ENCODE data around the gene DIP2A. TPM values are rescaled to one million over a fixed set of nuclear protein-coding genes. Genes with fewer than 3 reads are reported as not detected.
"Not testable (repeated sequence)": the region's sequence is repeated elsewhere in the genome, so short reads cannot be mapped to it uniquely, and the experiment has no call there.

Gene DIP2A
- total RNA-seq, 2 donors from 2014 or later: 39.4 to 71.6 TPM

- ATAC-seq: no peak
- H3K36me3 Mint-ChIP-seq: peaks cover 28% of the 10 kb centered on the region
- no peaks in the 10 kb centered on the region for H3K27me3 Mint-ChIP-seq
Observed at GRCh38 chr21:46572850-46573249, 114.2 kb downstream of the DIP2A start.

GRCh38 chr21:46577786-46578185 lies 119.1 kb downstream of the DIP2A start:
- DNase-seq (ENCODE audit: low spot score); H3K27ac Mint-ChIP-seq; H3K4me3 Mint-ChIP-seq; H3K4me1 Mint-ChIP-seq (ENCODE audit: low read depth in 2 of 2); H3K27me3 Mint-ChIP-seq; ATAC-seq: not testable (repeated sequence)
- H3K36me3 Mint-ChIP-seq: peaks cover 35% of the 10 kb centered on the region
- H3K9me3 Mint-ChIP-seq: peaks cover 15% of the 10 kb centered on the region

More at GRCh38 chr21:46572850-46573249, 114.2 kb downstream of the DIP2A start:
- no peak for DNase-seq (ENCODE audit: low spot score)
- Mint-ChIP-seq H3K4me1 (ENCODE audit: low read depth in 2 of 2) (peaks cover 5 to 10% of the 10 kb centered on the region in 2 donors), H3K9me3 (no peaks in the 10 kb centered on the region), H3K4me3 (no peak overlapping the region), H3K27ac (no peak overlapping the region)

GRCh38 chr21:46579394-46579793 lies 120.7 kb downstream of the DIP2A start:
- peaks cover 38% of the 10 kb centered on the region for H3K36me3 Mint-ChIP-seq
- not testable (repeated sequence) for H3K4me1 Mint-ChIP-seq (ENCODE audit: low read depth in 2 of 2); H3K27ac Mint-ChIP-seq; ATAC-seq; H3K27me3 Mint-ChIP-seq; H3K4me3 Mint-ChIP-seq; DNase-seq (ENCODE audit: low spot score)
- peaks cover 15% of the 10 kb centered on the region for H3K9me3 Mint-ChIP-seq

GRCh38 chr21:46581780-46582307 lies 123.2 kb downstream of the DIP2A start:
- H3K9me3 Mint-ChIP-seq: peaks cover 24% of the 10 kb centered on the region
- H3K27ac Mint-ChIP-seq: no peak overlapping the region
- no peak overlapping the region for H3K4me3 Mint-ChIP-seq
- H3K27me3 Mint-ChIP-seq: no peaks in the 10 kb centered on the region
- H3K4me1 Mint-ChIP-seq (ENCODE audit: low read depth in 2 of 2): peaks cover 7 to 8% of the 10 kb centered on the region in 2 donors
- no peak for ATAC-seq
- DNase-seq (ENCODE audit: low spot score): no peak
- H3K36me3 Mint-ChIP-seq: peaks cover 44% of the 10 kb centered on the region

- DNase-seq (ENCODE audit: low spot score) (no peak), ATAC-seq (no peak)
- Mint-ChIP-seq H3K27me3 (no peaks in the 10 kb centered on the region), H3K27ac (no peak overlapping the region), H3K4me3 (no peak overlapping the region), H3K4me1 (ENCODE audit: low read depth in 2 of 2) (peaks cover 10 to 13% of the 10 kb centered on the region in 2 donors), H3K9me3 (peaks cover 31% of the 10 kb centered on the region), H3K36me3 (peaks cover 40% of the 10 kb centered on the region)
Observed at GRCh38 chr21:46585191-46585953, 126.7 kb downstream of the DIP2A start.

GRCh38 chr21:46594276-46594675 lies 135.6 kb downstream of the DIP2A start:
- H3K36me3 Mint-ChIP-seq: peaks cover 9% of the 10 kb centered on the region
- H3K4me1 Mint-ChIP-seq (ENCODE audit: low read depth in 2 of 2): peaks cover 0 to 3% of the 10 kb centered on the region in 2 donors
- ATAC-seq (no peak), DNase-seq (ENCODE audit: low spot score) (no peak)
- H3K9me3 Mint-ChIP-seq: peaks cover 8% of the 10 kb centered on the region
- no peak overlapping the region for H3K27ac Mint-ChIP-seq
- no peaks in the 10 kb centered on the region for H3K27me3 Mint-ChIP-seq
- H3K4me3 Mint-ChIP-seq: no peak overlapping the region

- DNase-seq (ENCODE audit: low spot score) (no peak), ATAC-seq (no peak)
- H3K4me3 Mint-ChIP-seq: no peak overlapping the region
- no peaks in the 10 kb centered on the region for H3K9me3 Mint-ChIP-seq
- H3K27me3 Mint-ChIP-seq: no peaks in the 10 kb centered on the region
- H3K27ac Mint-ChIP-seq: no peak overlapping the region
- H3K4me1 Mint-ChIP-seq (ENCODE audit: low read depth in 2 of 2): peaks cover 0 to 3% of the 10 kb centered on the region in 2 donors
- H3K36me3 Mint-ChIP-seq: peaks cover 7% of the 10 kb centered on the region
Observed at GRCh38 chr21:46596201-46596600, 137.5 kb downstream of the DIP2A start.

GRCh38 chr21:46597031-46597430 lies 138.3 kb downstream of the DIP2A start:
- H3K27ac Mint-ChIP-seq: no peak overlapping the region
- no peaks in the 10 kb centered on the region for H3K27me3 Mint-ChIP-seq
- H3K9me3 Mint-ChIP-seq: no peaks in the 10 kb centered on the region
- H3K4me1 Mint-ChIP-seq (ENCODE audit: low read depth in 2 of 2): peaks cover 0 to 3% of the 10 kb centered on the region in 2 donors
- ATAC-seq (no peak), DNase-seq (ENCODE audit: low spot score) (no peak)
- H3K4me3 Mint-ChIP-seq: no peak overlapping the region
- H3K36me3 Mint-ChIP-seq: no peaks in the 10 kb centered on the region

GRCh38 chr21:46597896-46598343 lies 139.2 kb downstream of the DIP2A start:
- no peak overlapping the region for H3K27ac Mint-ChIP-seq
- no peak for ATAC-seq
- peaks cover 0 to 2% of the 10 kb centered on the region in 2 donors for H3K4me1 Mint-ChIP-seq (ENCODE audit: low read depth in 2 of 2)
- no peak overlapping the region for H3K4me3 Mint-ChIP-seq
- no peaks in the 10 kb centered on the region for H3K27me3 Mint-ChIP-seq
- no peaks in the 10 kb centered on the region for H3K36me3 Mint-ChIP-seq
- DNase-seq (ENCODE audit: low spot score): no peak
- no peaks in the 10 kb centered on the region for H3K9me3 Mint-ChIP-seq

- ATAC-seq (no peak), DNase-seq (ENCODE audit: low spot score) (no peak)
- H3K4me3 Mint-ChIP-seq: no peak overlapping the region
- no peaks in the 10 kb centered on the region for H3K36me3 Mint-ChIP-seq
- H3K9me3 Mint-ChIP-seq: no peaks in the 10 kb centered on the region
- no peaks in the 10 kb centered on the region for H3K4me1 Mint-ChIP-seq (ENCODE audit: low read depth in 2 of 2)
- no peak overlapping the region for H3K27ac Mint-ChIP-seq
- H3K27me3 Mint-ChIP-seq: no peaks in the 10 kb centered on the region
Observed at GRCh38 chr21:46598581-46599572, 140.2 kb downstream of the DIP2A start.

- H3K27ac Mint-ChIP-seq: no peak overlapping the region
- no peaks in the 10 kb centered on the region for H3K36me3 Mint-ChIP-seq
Observed at GRCh38 chr21:46600305-46600704, 141.6 kb downstream of the DIP2A start.

GRCh38 chr21:46600978-46601377 lies 142.3 kb downstream of the DIP2A start:
- DNase-seq (ENCODE audit: low spot score) (no peak), ATAC-seq (no peak)
- H3K4me3 Mint-ChIP-seq: no peak overlapping the region
- peaks cover 11 to 19% of the 10 kb centered on the region in 2 donors for H3K4me1 Mint-ChIP-seq (ENCODE audit: low read depth in 2 of 2)
- H3K27ac Mint-ChIP-seq: no peak overlapping the region
- no peaks in the 10 kb centered on the region for H3K36me3 Mint-ChIP-seq
- no peaks in the 10 kb centered on the region for H3K9me3 Mint-ChIP-seq
- no peaks in the 10 kb centered on the region for H3K27me3 Mint-ChIP-seq

More at GRCh38 chr21:46600305-46600704, 141.6 kb downstream of the DIP2A start:
- Mint-ChIP-seq H3K27me3 (no peaks in the 10 kb centered on the region), H3K4me1 (ENCODE audit: low read depth in 2 of 2) (peaks cover 7 to 12% of the 10 kb centered on the region in 2 donors), H3K4me3 (no peak overlapping the region), H3K9me3 (no peaks in the 10 kb centered on the region)
- no peak for DNase-seq (ENCODE audit: low spot score)
- no peak for ATAC-seq

- H3K4me3 Mint-ChIP-seq: no peak overlapping the region
- no peaks in the 10 kb centered on the region for H3K36me3 Mint-ChIP-seq
- H3K27me3 Mint-ChIP-seq: no peaks in the 10 kb centered on the region
- no peak overlapping the region for H3K27ac Mint-ChIP-seq
- DNase-seq (ENCODE audit: low spot score) (no peak), ATAC-seq (no peak)
- peaks cover 30 to 42% of the 10 kb centered on the region in 2 donors for H3K4me1 Mint-ChIP-seq (ENCODE audit: low read depth in 2 of 2)
- no peaks in the 10 kb centered on the region for H3K9me3 Mint-ChIP-seq
Observed at GRCh38 chr21:46603228-46603627, 144.5 kb downstream of the DIP2A start.

Measured in natural killer cell treated with Interleukin-12 subunit alpha and Interleukin-12 subunit beta and Interleukin-15 and Interleukin-18, amount 100 ng/mL, for 72 hours (primary cell).